GM12878 (cell line): ENCODE results near the gene OR4D1.

Experiments used
- CTCF ChIP-seq, 3 experiments: IDR thresholded peaks in 2 of 3; conservative IDR thresholded peaks in 1 of 3; 2 replicates each; pipeline ENCODE4 v1.5.1; 2011; ENCODE audit warnings: low read depth in 3 of 3, low read length in 3 of 3, mild to moderate bottlenecking in 3 of 3, control low read depth in 2 of 3, moderate library complexity in 2 of 3, inconsistent platforms in 1 of 3, mixed read lengths in 1 of 3; ENCODE audit not compliant: control insufficient read depth in 2 of 3, insufficient read depth in 1 of 3; ENCODE audit errors: extremely low read depth in 1 of 3
- DPF2 ChIP-seq: fragments of 450-650 bp; IDR thresholded peaks from 2 replicates; pipeline ENCODE4 v1.6.1; 2017; ENCODE audit warnings: mild to moderate bottlenecking
- NR2F1 ChIP-seq: fragments of 450-650 bp; conservative IDR thresholded peaks from 2 replicates; pipeline ENCODE4 v1.6.1; 2017; ENCODE audit warnings: mild to moderate bottlenecking

GRCh38 chr17:58186591-58186990 lies 38.4 kb downstream of the OR4D1 start:
- TF ChIP-seq DPF2 (no peak), CTCF (IDR thresholded peaks at IDR 0.05 in 2 of 3, conservative IDR thresholded peaks at IDR 0.05 in 1 of 3; ENCODE audit: control insufficient read depth in 2 of 3, extremely low read depth in 1 of 3, insufficient read depth in 1 of 3, low read depth in 3 of 3, low read length in 3 of 3) (no peak), NR2F1 (no peak)
